Measurements from ENCODE around the gene TBL1XR1.

DNA sequence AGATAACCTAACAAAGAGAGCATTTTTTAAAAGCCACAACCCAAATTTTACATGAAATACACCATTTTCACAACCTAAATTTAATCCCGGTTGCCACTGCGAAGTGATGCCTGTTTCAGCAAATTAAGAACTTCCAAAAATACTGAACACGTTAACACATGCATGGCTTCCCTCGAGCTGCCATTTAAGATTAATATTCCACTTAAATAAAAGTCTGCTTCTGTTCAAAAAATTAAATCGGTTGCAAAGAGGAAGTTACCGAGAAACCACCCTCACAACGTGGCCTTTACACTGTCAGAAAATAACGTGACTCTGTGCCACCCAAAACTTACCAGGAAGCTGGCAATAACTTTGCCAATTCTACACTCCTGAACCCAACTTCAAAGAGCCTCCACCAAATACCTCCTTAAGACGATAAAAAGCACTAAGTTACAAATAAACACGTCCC lies 1.2 kb downstream of the TBL1XR1 start:
- TF ChIP-seq, protein P1, sequence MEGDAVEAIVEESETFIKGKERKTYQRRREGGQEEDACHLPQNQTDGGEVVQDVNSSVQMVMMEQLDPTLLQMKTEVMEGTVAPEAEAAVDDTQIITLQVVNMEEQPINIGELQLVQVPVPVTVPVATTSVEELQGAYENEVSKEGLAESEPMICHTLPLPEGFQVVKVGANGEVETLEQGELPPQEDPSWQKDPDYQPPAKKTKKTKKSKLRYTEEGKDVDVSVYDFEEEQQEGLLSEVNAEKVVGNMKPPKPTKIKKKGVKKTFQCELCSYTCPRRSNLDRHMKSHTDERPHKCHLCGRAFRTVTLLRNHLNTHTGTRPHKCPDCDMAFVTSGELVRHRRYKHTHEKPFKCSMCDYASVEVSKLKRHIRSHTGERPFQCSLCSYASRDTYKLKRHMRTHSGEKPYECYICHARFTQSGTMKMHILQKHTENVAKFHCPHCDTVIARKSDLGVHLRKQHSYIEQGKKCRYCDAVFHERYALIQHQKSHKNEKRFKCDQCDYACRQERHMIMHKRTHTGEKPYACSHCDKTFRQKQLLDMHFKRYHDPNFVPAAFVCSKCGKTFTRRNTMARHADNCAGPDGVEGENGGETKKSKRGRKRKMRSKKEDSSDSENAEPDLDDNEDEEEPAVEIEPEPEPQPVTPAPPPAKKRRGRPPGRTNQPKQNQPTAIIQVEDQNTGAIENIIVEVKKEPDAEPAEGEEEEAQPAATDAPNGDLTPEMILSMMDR (IDR thresholded peaks at IDR 0.05), result no peak
- TF ChIP-seq POLR2A (IDR thresholded peaks at IDR 0.05), result no peak
